WERI-Rb-1 (cell line): ENCODE data around the gene HSD11B1L.

Experiments
- DNase-seq: peaks from one replicate; pipeline ENCODE4 v3.0.0-alpha.2; 2020
- H3K27ac ChIP-seq: fragments of 250-450 bp; sonication (Bioruptor Pico); 2 replicates; pipeline ENCODE4 v1.5.1; 2020; ENCODE audit warnings: mild to moderate bottlenecking, moderate library complexity
- H3K27me3 ChIP-seq: fragments of 250-450 bp; sonication (Bioruptor Pico); 2 replicates; pipeline ENCODE4 v1.5.1; 2021; ENCODE audit warnings: mild to moderate bottlenecking, low read depth, moderate library complexity; ENCODE audit not compliant: insufficient read depth, severe bottlenecking
- H3K36me3 ChIP-seq: fragments of 250-450 bp; sonication (Bioruptor Pico); 2 replicates; pipeline ENCODE4 v1.5.1; 2020; ENCODE audit warnings: mild to moderate bottlenecking, moderate library complexity
- H3K4me3 ChIP-seq: 2 replicates; pipeline ENCODE4 v1.5.1; 2011; ENCODE audit warnings: low read depth, mild to moderate bottlenecking, control low read depth, low read length
- H3K9me3 ChIP-seq: fragments of 250-450 bp; sonication (Bioruptor Pico); 2 replicates; pipeline ENCODE4 v1.5.1; 2021; ENCODE audit warnings: mild to moderate bottlenecking, moderate library complexity; ENCODE audit not compliant: severe bottlenecking
- CTCF ChIP-seq: IDR thresholded peaks from 2 replicates; pipeline ENCODE4 v1.5.1; 2011; ENCODE audit warnings: low read depth, mild to moderate bottlenecking, control low read depth, inconsistent platforms, low read length

The HSD11B1L gene

GRCh38 chr19:5679289-5680083 lies 1.3 kb upstream of the HSD11B1L start:
- Histone ChIP-seq H3K4me3 (peak overlapping the region; percentile 92), H3K9me3 (no peaks in the 10 kb centered on the region), H3K27me3 (no peaks in the 10 kb centered on the region), H3K27ac (peak overlapping the region; percentile 89), H3K36me3 (peaks cover 13% of the 10 kb centered on the region)
- no peak for TF ChIP-seq CTCF
- DNase-seq = no peak

GRCh38 chr19:5680084-5680436 lies 767 bp upstream of the HSD11B1L start:
- peak overlapping the region; percentile 89 for H3K27ac ChIP-seq
- peaks cover 13% of the 10 kb centered on the region for H3K36me3 ChIP-seq
- no peak for DNase-seq
- H3K27me3 ChIP-seq = no peaks in the 10 kb centered on the region
- no peaks in the 10 kb centered on the region for H3K9me3 ChIP-seq
- no peak for TF ChIP-seq CTCF
- peak overlapping the region; percentile 92 for H3K4me3 ChIP-seq

DNA sequence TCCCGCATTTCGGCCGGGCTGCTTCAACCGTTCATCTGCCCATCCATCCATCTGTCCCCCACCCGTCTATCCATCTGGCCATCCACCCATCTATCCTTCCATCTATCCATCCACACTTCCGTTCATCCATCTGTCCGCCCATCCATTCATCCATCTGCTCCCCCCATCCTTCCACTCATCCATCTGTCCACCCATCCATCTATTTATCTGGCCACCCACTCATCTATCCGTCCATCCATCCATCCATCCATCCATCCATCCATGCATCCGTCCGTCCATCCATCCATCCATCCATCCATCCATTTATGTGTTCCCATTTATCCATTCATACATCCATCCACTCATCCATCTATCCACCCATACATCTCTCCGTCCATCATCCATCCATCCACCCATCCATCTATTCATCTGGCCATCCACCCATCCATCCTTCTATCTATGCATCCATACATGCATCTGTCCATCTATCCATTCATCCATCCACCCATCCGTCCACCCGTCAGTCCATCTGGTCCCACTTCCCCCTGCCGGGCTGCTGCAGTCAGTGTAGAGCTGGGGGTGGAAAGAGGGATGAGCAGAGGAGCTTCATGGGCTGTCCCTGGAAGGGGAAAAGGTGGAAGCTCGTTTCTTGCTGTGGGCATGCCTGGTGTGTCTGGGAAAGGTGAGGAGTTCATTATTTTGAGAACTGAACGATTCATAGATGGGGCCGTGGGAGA lies 722 bp downstream of the HSD11B1L start:
- Histone ChIP-seq H3K27me3 (no peaks in the 10 kb centered on the region), H3K27ac (no peak overlapping the region; the same call in 1 of the 2 replicates), H3K36me3 (peaks cover 4% of the 10 kb centered on the region; the same call in 1 of the 2 replicates), H3K9me3 (no peaks in the 10 kb centered on the region), H3K4me3 (peak overlapping the region; percentile 92)
- DNase-seq = no peak
- no peak for TF ChIP-seq CTCF

DNA sequence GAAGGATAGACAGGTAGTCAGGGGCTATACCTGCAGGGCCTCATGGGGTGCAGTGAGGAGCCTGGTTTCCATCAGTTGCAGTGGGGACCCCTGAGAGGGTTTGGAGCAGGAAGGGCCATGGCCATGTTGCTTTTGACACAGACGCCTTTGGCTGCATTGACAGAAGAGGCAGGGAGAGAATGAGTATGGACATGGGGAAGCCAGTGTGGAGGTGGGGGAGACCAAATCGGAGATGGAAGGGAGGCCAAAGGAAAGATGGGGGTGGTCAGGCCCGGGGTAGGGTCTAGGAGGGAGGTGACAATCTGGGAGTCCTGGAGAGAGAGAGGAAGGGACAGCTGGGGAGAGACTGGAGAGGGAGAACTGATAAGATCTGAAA lies 1.3 kb downstream of the HSD11B1L start:
- no peak for TF ChIP-seq CTCF
- no peak overlapping the region for H3K4me3 ChIP-seq
- no peaks in the 10 kb centered on the region for H3K27me3 ChIP-seq
- peaks cover 4% of the 10 kb centered on the region; the same call in 1 of the 2 replicates for H3K36me3 ChIP-seq
- no peak overlapping the region for H3K27ac ChIP-seq
- H3K9me3 ChIP-seq = no peaks in the 10 kb centered on the region
- DNase-seq = no peak

GRCh38 chr19:5683177-5683886 lies 2.5 kb downstream of the HSD11B1L start:
- Histone ChIP-seq H3K27ac (no peak overlapping the region), H3K4me3 (no peak overlapping the region), H3K9me3 (no peaks in the 10 kb centered on the region), H3K36me3 (peaks cover under 1% of the 10 kb centered on the region; the same call in 1 of the 2 replicates), H3K27me3 (no peaks in the 10 kb centered on the region)
- TF ChIP-seq CTCF = no peak
- no peak for DNase-seq
